Endothelial cell of umbilical vein (primary cell): ENCODE measurements around the gene GFER. TPM values are rescaled to one million over a fixed set of nuclear protein-coding genes. Genes with fewer than 3 reads are reported as not detected.

Source experiments
- BruUV-seq: library from RNA; stranded (reverse); fragments of 400-500 nt; replicated peaks from 2 replicates; lab custom pipeline; 2021; lab: Mats Ljungman, UMichigan
- CTCF ChIA-PET: fragments of 300-600, 350-600 bp; sonication (Branson Sonifier 250); formaldehyde crosslinking; loops from one replicate; lab custom pipeline; 2021; ENCODE audit warnings: antibody characterized with exemption, inconsistent platforms; lab: Charles Lee
- POLR2A ChIA-PET: fragments of 300-600, 350-600 bp; sonication (Branson Sonifier 250); formaldehyde crosslinking; loops from one replicate; lab custom pipeline; 2021; ENCODE audit warnings: antibody characterized with exemption, inconsistent platforms; lab: Charles Lee
- DNase-seq: peaks from one replicate; pipeline ENCODE4 v3.0.0-alpha.2; 2011; ENCODE audit warnings: low read depth, low spot score
- FAIRE-seq: peaks from 2 replicates; lab custom pipeline; 2011; peaks lifted over from hg19 to GRCh38; lab: Jason Lieb, UNC
- H2AFZ ChIP-seq: 2 replicates; pipeline ENCODE4 v1.6.0; 2012; ENCODE audit warnings: low read depth, low read length, control low read depth, inconsistent platforms
- H3K27ac ChIP-seq: 2 replicates; pipeline ENCODE4 v1.5.1; 2011; ENCODE audit warnings: low read depth, mild to moderate bottlenecking, control low read depth, low read length, moderate library complexity; ENCODE audit not compliant: insufficient read depth
- H3K27me3 ChIP-seq, 2 experiments: 2 replicates each; pipeline versions ENCODE4 v1.6.0 to v1.6.1; 2011; ENCODE audit warnings: low read length in 2 of 2, mixed read lengths in 1 of 2; ENCODE audit not compliant: control insufficient read depth in 2 of 2, insufficient read depth in 2 of 2
- H3K36me3 ChIP-seq, 2 experiments: 2 replicates in 1 of 2; 3 replicates in 1 of 2; pipeline ENCODE4 v1.5.1; 2011; ENCODE audit warnings: low read length in 2 of 2, mild to moderate bottlenecking in 1 of 2, moderate library complexity in 1 of 2; ENCODE audit not compliant: control insufficient read depth in 2 of 2, insufficient read depth in 2 of 2; ENCODE audit errors: extremely low read depth in 1 of 2
- H3K4me1 ChIP-seq: 3 replicates; pipeline ENCODE4 v1.5.1; 2011; ENCODE audit warnings: mild to moderate bottlenecking, low read length; ENCODE audit not compliant: control insufficient read depth, insufficient read depth; ENCODE audit errors: extremely low read depth
- H3K4me2 ChIP-seq: 2 replicates; pipeline ENCODE4 v1.6.1; 2011; ENCODE audit warnings: low read length, control low read depth, mixed read lengths; ENCODE audit not compliant: insufficient read depth
- H3K4me3 ChIP-seq, 3 experiments: fragments of 200-600 bp in 1 of 3; sonication (generic), shearing (Covaris generic) in 1 of 3; replicated peaks in 1 of 3; 2 replicates each; pipeline ENCODE4 v1.5.1; 2011 to 2016; ENCODE audit warnings: control low read depth in 3 of 3, low read length in 3 of 3, mild to moderate bottlenecking in 2 of 3, inconsistent platforms in 1 of 3, low read depth in 1 of 3, moderate library complexity in 1 of 3; ENCODE audit not compliant: insufficient read depth in 1 of 3
- H3K79me2 ChIP-seq: 2 replicates; pipeline ENCODE4 v1.6.0; 2012; ENCODE audit warnings: low read length, inconsistent platforms; ENCODE audit not compliant: control insufficient read depth, insufficient read depth
- H3K9ac ChIP-seq: replicated peaks from 2 replicates; pipeline ENCODE3; 2011; ENCODE audit warnings: low read length, control low read depth; ENCODE audit not compliant: insufficient read depth; ENCODE audit errors: extremely low read depth
- H3K9me1 ChIP-seq: replicated peaks from 3 replicates; pipeline ENCODE4 v1.6.0; 2011; ENCODE audit warnings: mild to moderate bottlenecking, low read length; ENCODE audit not compliant: control insufficient read depth, insufficient read depth; ENCODE audit errors: extremely low read depth
- H3K9me3 ChIP-seq: replicated peaks from 2 replicates; pipeline ENCODE4 v1.5.1; 2012; ENCODE audit warnings: low read length, inconsistent platforms; ENCODE audit not compliant: control insufficient read depth, insufficient read depth
- H4K20me1 ChIP-seq: replicated peaks from 2 replicates; pipeline ENCODE3; 2011; ENCODE audit warnings: mild to moderate bottlenecking, low read length; ENCODE audit not compliant: control insufficient read depth, insufficient read depth; ENCODE audit errors: extremely low read depth
- CTCF ChIP-seq, 2 donors: IDR thresholded peaks; 1 replicate in 1 of 2; 2 replicates in 1 of 2; pipeline ENCODE4 v1.5.1; 2011; ENCODE audit warnings: low read length in 2 of 2, mild to moderate bottlenecking in 2 of 2, moderate library complexity in 2 of 2, control low read depth in 1 of 2, inconsistent platforms in 1 of 2, low read depth in 1 of 2; ENCODE audit not compliant: insufficient read depth in 1 of 2; ENCODE audit errors: extremely low read depth in 1 of 2
- EZH2 ChIP-seq: IDR thresholded peaks from 2 replicates; pipeline ENCODE4 v1.6.1; 2012; ENCODE audit warnings: borderline replicate concordance, low read depth, mild to moderate bottlenecking, moderate library complexity, low read length, inconsistent platforms; ENCODE audit not compliant: severe bottlenecking
- FOS ChIP-seq: IDR thresholded peaks from 2 replicates; pipeline ENCODE4 v1.6.1; 2011; ENCODE audit warnings: mild to moderate bottlenecking, low read length, moderate library complexity, borderline replicate concordance; ENCODE audit not compliant: insufficient read depth
- GATA2 ChIP-seq: IDR thresholded peaks from 2 replicates; pipeline ENCODE4 v1.7.0; 2011; ENCODE audit warnings: low read depth, mild to moderate bottlenecking, moderate library complexity, mixed read lengths, low read length; ENCODE audit not compliant: insufficient read length, insufficient read depth
- JUN ChIP-seq: IDR thresholded peaks from 2 replicates; pipeline ENCODE4 v1.6.1; 2011; ENCODE audit warnings: borderline replicate concordance, low read depth; ENCODE audit not compliant: insufficient read length, insufficient read depth
- MAX ChIP-seq: IDR thresholded peaks from 2 replicates; pipeline ENCODE4 v1.6.1; 2011; ENCODE audit not compliant: insufficient read depth, insufficient read length
- MYC ChIP-seq: IDR thresholded peaks from one replicate; pipeline ENCODE4 v1.6.1; 2011; ENCODE audit warnings: mild to moderate bottlenecking, low read depth, low read length
- POLR2A ChIP-seq: IDR thresholded peaks from 2 replicates; pipeline ENCODE4 v1.6.1; 2012; ENCODE audit warnings: low read depth, mild to moderate bottlenecking, control low read depth, low read length
- POLR2AphosphoS5 ChIP-seq: IDR thresholded peaks from 2 replicates; pipeline ENCODE4 v1.6.1; 2012; ENCODE audit warnings: low read depth, mild to moderate bottlenecking, control low read depth, low read length, moderate library complexity; ENCODE audit not compliant: insufficient read depth
- dilution Hi-C: fragments of 300-500 bp; cut with MboI; formaldehyde crosslinking; loops from one replicate; pipeline ENCODE4 v1.15.0; 2019; ENCODE audit warnings: low sequenced_read_pairs; ENCODE audit not compliant: extremely low pct_ligation_motif_present
- intact Hi-C: fragments of 100-400 bp; cut with micrococcal nuclease; formaldehyde crosslinking; loops from one replicate; pipeline ENCODE4 v1.10.0; 2022
- polyA plus RNA-seq, 4 experiments: library from polyadenylated mRNA; depleted of rRNA in 3 of 4; stranded (reverse) in 3 of 4; unstranded in 1 of 4; fragments of >200 nt; gene quantifications; 2 replicates each; pipeline versions ENCODE4 v1.2.1 to v1.2.3, GENCODE V29; 2011 to 2012; ENCODE audit warnings: missing spikeins in 1 of 4
- total RNA-seq: library from RNA; stranded (reverse); gene quantifications from 2 replicates; pipeline ENCODE4 v1.2.3, GENCODE V29; 2021

Gene GFER
- total and polyA plus RNA-seq, 2 donors (not counting 3 experiments of a cell fraction or from before 2014, with no cell fraction given): 13.7 to 29.9 TPM

- Histone ChIP-seq H3K9me3 (no peaks in the 10 kb centered on the region), H3K79me2 (peaks cover 5% of the 10 kb centered on the region), H3K4me1 (peaks cover 22% of the 10 kb centered on the region), H3K27ac (no peak overlapping the region), H3K36me3 (peaks cover 0 to 7% of the 10 kb centered on the region in 2 experiments), H4K20me1 (no peaks in the 10 kb centered on the region), H2AFZ (no peak overlapping the region), H3K4me3 (no peak overlapping the region), H3K9ac (no peak overlapping the region), H3K27me3 (peaks cover 29 to 34% of the 10 kb centered on the region in 2 experiments), H3K4me2 (no peak overlapping the region), H3K9me1 (no peaks in the 10 kb centered on the region)
- CTCF ChIA-PET: no interaction called here
- BruUV-seq: no TSS peak
- no peak for DNase-seq
- POLR2A ChIA-PET: no interaction called here
- dilution Hi-C loops: no loop called here
- intact Hi-C loops: no loop called here
- no peak for TF ChIP-seq POLR2A
- TF ChIP-seq POLR2AphosphoS5: no peak
- TF ChIP-seq EZH2: no peak
- TF ChIP-seq FOS: no peak
- no peak for TF ChIP-seq CTCF (IDR thresholded peaks at IDR 0.05; ENCODE audit: extremely low read depth in 1 of 2, insufficient read depth in 1 of 2, low read depth in 1 of 2, low read length in 2 of 2)
- no peak for TF ChIP-seq GATA2
- TF ChIP-seq MAX: no peak
- no peak for TF ChIP-seq JUN
- no peak for TF ChIP-seq MYC
- no peak for FAIRE-seq
Observed at GRCh38 chr16:1987198-1987597, 3.2 kb downstream of the GFER start.
